ENCODE measurements around the gene CCDC27.

CCDC27 gene

DNA sequence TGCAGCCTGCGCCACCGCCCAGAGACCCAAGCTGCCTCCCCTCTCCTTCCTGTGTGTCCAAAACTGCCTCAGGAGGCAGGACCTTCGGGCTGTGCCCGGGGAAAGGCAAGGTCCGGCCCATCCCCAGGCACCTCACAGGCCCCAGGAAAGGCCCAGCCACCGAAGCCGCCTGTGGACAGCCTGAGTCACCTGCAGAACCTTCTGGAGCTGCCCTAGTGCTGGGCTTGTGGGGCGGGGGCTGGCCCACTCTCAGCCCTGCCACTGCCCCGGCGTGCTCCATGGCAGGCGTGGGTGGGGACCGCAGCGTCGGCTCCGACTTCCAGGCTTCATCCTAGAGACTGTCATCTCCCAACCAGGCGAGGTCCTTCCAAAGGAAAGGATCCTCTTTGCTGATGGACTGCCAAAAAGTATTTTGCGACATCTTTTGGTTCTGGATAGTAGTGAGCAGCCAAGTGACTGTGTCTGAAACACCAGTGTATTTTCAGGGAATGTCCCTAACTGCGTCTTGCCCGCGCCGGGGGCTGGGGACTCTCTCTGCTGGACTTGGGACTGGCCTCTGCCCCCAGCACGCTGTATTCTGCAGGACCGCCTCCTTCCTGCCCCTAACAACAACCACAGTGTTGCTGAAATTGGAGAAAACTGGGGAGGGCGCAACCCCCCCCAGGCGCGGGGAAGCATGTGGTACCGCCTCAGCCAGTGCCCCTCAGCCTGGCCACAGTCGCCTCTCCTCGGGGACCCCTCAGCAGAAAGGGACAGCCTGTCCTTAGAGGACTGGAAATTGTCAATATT, 19.0 kb upstream of the CCDC27 start:
- Histone ChIP-seq H3K4me3 (replicated peaks; ENCODE audit: insufficient read depth, low read length) (no peak overlapping the region), H3K27me3 (ENCODE audit: insufficient read depth, poor library complexity, severe bottlenecking) (peaks cover 16% of the 10 kb centered on the region), H3K27ac (replicated peaks) (no peak overlapping the region)
- no peak for DNase-seq (ENCODE audit: low read depth in 1 of 2, low spot score in 1 of 2)
- TF ChIP-seq POLR2AphosphoS5 (IDR thresholded peaks at IDR 0.05; ENCODE audit: low read depth), result no peak

DNA sequence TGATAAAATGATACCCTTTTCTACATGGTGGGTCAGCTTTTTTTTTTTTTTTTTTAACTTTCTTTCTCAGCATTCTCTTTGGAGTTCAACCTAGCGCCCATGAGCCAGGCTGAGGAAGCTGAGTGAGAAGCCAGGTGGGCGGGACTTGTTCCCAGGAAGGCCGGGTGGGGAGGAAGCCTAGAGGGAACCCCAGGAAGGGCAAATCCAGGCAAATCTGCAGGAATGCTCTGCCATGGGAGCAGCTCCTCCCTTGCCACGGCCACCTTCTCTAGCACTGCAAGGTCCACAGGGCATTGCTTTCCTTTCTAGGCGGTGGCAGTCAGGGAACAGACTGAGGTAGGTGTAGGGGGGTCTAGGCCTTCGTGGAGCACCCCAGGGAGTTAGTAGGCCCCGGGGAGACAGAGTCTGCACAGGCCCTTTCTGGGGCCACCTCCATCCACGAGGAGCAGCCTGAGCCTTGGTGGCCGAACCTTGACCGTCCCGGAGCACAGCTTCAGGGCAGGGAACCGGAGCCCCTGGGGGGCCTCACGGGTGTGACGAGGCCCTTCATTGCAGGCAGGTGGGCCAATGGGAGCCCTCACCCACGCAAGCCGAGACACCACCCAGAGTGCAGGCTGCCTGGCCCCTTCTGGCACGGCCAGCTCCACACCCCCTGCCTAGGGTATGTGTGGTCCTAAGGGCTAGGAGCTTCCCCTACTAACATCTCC, 18.2 kb upstream of the CCDC27 start:
- Histone ChIP-seq H3K4me3 (replicated peaks; ENCODE audit: insufficient read depth, low read length) (no peak overlapping the region), H3K27ac (replicated peaks) (no peak overlapping the region), H3K27me3 (ENCODE audit: insufficient read depth, poor library complexity, severe bottlenecking) (peaks cover 13% of the 10 kb centered on the region)
- TF ChIP-seq, protein P1, sequence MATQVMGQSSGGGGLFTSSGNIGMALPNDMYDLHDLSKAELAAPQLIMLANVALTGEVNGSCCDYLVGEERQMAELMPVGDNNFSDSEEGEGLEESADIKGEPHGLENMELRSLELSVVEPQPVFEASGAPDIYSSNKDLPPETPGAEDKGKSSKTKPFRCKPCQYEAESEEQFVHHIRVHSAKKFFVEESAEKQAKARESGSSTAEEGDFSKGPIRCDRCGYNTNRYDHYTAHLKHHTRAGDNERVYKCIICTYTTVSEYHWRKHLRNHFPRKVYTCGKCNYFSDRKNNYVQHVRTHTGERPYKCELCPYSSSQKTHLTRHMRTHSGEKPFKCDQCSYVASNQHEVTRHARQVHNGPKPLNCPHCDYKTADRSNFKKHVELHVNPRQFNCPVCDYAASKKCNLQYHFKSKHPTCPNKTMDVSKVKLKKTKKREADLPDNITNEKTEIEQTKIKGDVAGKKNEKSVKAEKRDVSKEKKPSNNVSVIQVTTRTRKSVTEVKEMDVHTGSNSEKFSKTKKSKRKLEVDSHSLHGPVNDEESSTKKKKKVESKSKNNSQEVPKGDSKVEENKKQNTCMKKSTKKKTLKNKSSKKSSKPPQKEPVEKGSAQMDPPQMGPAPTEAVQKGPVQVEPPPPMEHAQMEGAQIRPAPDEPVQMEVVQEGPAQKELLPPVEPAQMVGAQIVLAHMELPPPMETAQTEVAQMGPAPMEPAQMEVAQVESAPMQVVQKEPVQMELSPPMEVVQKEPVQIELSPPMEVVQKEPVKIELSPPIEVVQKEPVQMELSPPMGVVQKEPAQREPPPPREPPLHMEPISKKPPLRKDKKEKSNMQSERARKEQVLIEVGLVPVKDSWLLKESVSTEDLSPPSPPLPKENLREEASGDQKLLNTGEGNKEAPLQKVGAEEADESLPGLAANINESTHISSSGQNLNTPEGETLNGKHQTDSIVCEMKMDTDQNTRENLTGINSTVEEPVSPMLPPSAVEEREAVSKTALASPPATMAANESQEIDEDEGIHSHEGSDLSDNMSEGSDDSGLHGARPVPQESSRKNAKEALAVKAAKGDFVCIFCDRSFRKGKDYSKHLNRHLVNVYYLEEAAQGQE (IDR thresholded peaks at IDR 0.05; ENCODE audit: insufficient replicate concordance, low read depth), result no peak
- TF ChIP-seq GABPA (IDR thresholded peaks at IDR 0.05; ENCODE audit: low read depth) (no peak), SPI1 (IDR thresholded peaks at IDR 0.05; ENCODE audit: borderline replicate concordance, low read depth) (no peak), POLR2AphosphoS5 (IDR thresholded peaks at IDR 0.05; ENCODE audit: low read depth) (no peak)
- TF ChIP-seq, protein P2, sequence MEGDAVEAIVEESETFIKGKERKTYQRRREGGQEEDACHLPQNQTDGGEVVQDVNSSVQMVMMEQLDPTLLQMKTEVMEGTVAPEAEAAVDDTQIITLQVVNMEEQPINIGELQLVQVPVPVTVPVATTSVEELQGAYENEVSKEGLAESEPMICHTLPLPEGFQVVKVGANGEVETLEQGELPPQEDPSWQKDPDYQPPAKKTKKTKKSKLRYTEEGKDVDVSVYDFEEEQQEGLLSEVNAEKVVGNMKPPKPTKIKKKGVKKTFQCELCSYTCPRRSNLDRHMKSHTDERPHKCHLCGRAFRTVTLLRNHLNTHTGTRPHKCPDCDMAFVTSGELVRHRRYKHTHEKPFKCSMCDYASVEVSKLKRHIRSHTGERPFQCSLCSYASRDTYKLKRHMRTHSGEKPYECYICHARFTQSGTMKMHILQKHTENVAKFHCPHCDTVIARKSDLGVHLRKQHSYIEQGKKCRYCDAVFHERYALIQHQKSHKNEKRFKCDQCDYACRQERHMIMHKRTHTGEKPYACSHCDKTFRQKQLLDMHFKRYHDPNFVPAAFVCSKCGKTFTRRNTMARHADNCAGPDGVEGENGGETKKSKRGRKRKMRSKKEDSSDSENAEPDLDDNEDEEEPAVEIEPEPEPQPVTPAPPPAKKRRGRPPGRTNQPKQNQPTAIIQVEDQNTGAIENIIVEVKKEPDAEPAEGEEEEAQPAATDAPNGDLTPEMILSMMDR (IDR thresholded peaks at IDR 0.05; ENCODE audit: insufficient read depth, low read length), result no peak
- DNase-seq (ENCODE audit: low read depth in 1 of 2, low spot score in 1 of 2), result no peak

DNA sequence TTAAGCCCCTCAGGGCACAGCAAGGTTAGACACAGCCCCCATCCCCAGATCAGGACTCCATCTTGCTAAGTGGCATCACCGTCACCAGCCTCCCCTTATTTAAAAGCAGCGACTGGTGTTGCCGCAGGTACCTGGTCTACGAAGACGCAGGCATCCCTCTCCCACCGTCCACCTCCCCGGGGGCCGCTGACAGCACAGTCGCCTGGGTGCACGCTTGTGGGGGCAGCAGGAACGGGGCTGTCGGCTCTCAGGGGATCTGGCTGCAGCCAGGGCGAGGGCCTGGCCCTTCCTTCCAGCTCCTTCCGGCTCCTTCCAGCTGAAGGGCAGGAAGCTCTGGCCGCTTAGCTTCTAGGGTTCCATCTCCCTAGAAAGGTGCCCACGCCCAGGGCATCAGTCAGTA, 17.6 kb upstream of the CCDC27 start:
- DNase-seq (ENCODE audit: low read depth in 1 of 2, low spot score in 1 of 2), result no peak
- TF ChIP-seq SPI1 (IDR thresholded peaks at IDR 0.05; ENCODE audit: borderline replicate concordance, low read depth) (no peak), GABPA (IDR thresholded peaks at IDR 0.05; ENCODE audit: low read depth) (no peak), POLR2AphosphoS5 (IDR thresholded peaks at IDR 0.05; ENCODE audit: low read depth) (no peak)
- TF ChIP-seq, protein P2 (IDR thresholded peaks at IDR 0.05; ENCODE audit: insufficient read depth, low read length), result no peak
- TF ChIP-seq, protein P1 (IDR thresholded peaks at IDR 0.05; ENCODE audit: insufficient replicate concordance, low read depth), result no peak
- H3K27ac ChIP-seq (replicated peaks), result no peak overlapping the region
- peaks cover 13% of the 10 kb centered on the region for H3K27me3 ChIP-seq (ENCODE audit: insufficient read depth, poor library complexity, severe bottlenecking)
- H3K4me3 ChIP-seq (replicated peaks; ENCODE audit: insufficient read depth, low read length), result no peak overlapping the region

DNA sequence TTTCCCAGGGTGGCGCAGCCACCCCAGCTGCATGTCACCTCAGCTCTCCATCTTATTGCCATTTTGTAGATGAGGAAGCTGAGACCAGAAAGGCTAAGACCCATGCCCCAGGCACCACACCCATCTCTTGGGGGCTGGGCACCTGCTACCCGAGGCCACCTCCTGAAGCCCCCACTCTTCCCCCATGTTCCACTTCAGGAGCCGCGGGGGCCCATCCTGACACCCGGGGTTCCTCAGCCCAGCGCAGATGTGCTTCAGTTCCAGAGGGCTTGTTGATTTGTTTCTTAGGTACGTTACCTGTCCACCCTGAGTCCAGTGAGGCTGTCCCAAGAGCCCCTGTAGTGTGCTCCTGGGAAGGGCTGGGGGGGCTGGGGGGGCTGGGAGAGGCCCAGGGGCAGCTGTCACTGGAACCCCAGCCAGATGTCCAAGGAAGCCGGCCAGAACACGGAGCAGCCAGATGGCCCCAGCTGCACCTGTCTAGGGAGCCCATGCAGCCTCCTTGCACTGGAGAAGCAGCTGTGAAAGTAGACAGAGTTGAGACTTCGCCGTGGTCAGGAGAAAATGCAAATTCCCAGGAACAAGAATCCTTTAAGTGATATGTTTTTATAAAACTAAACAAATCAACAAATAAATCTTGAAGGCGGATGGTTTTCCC, 17.1 kb upstream of the CCDC27 start:
- no peak overlapping the region for H3K27ac ChIP-seq (replicated peaks)
- TF ChIP-seq, protein P1 (IDR thresholded peaks at IDR 0.05; ENCODE audit: insufficient replicate concordance, low read depth), result no peak

More for the DNA sequence above, 17.1 kb upstream of the CCDC27 start:
- Histone ChIP-seq H3K4me3 (replicated peaks; ENCODE audit: insufficient read depth, low read length) (no peak overlapping the region), H3K27me3 (ENCODE audit: insufficient read depth, poor library complexity, severe bottlenecking) (peaks cover 10% of the 10 kb centered on the region)
- no peak for DNase-seq (ENCODE audit: low read depth in 1 of 2, low spot score in 1 of 2)

Data from HL-60 (cell line).